GM21825 (cell line): ENCODE measurements around the gene MYBPHL.

Source experiments
- ATAC-seq: cut with Tn5 transposase; IDR thresholded peaks from one replicate; pipeline ENCODE4 v1.9.1; 2021; ENCODE audit warnings: mild to moderate bottlenecking, moderate library complexity; ENCODE audit not compliant: unreplicated experiment

Gene MYBPHL

GRCh38 chr1:109253803-109254620 lies 52.8 kb downstream of the MYBPHL start:
- ATAC-seq: no peak

DNA sequence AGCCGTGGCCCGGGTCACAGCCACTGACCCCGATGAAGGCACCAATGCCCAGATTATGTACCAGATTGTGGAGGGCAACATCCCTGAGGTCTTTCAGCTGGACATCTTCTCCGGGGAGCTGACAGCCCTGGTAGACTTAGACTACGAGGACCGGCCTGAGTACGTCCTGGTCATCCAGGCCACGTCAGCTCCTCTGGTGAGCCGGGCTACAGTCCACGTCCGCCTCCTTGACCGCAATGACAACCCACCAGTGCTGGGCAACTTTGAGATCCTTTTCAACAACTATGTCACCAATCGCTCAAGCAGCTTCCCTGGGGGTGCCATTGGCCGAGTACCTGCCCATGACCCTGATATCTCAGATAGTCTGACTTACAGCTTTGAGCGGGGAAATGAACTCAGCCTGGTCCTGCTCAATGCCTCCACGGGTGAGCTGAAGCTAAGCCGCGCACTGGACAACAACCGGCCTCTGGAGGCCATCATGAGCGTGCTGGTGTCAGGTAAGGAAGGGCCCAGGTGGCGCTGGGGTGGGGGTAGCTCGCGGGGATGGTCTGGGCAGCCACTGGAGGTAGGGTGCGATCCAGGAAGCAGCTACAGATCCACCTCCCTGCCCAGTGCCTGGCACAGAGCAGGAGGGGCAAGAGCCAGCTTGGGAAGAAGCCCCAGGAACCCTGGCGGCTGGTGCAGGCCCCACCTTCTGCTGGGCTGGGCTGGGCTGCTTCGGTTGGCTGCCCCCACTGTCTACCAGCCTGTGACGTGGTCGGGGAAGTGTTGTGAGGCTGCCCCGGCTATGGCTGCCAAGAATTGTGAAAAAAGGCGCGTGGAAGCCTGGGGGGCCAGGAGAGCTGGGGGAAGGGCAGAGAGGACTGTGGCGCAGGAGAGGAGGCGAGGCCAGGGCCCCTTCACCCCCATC lies 53.7 kb downstream of the MYBPHL start:
- no peak for ATAC-seq

DNA sequence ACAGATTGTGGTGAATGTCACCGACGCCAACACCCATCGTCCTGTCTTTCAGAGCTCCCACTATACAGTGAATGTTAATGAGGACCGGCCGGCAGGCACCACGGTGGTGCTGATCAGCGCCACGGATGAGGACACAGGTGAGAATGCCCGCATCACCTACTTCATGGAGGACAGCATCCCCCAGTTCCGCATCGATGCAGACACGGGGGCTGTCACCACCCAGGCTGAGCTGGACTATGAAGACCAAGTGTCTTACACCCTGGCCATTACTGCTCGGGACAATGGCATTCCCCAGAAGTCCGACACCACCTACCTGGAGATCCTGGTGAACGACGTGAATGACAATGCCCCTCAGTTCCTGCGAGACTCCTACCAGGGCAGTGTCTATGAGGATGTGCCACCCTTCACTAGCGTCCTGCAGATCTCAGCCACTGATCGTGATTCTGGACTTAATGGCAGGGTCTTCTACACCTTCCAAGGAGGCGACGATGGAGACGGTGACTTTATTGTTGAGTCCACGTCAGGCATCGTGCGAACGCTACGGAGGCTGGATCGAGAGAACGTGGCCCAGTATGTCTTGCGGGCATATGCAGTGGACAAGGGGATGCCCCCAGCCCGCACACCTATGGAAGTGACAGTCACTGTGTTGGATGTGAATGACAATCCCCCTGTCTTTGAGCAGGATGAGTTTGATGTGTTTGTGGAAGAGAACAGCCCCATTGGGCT lies 54.5 kb downstream of the MYBPHL start:
- ATAC-seq: no peak

DNA sequence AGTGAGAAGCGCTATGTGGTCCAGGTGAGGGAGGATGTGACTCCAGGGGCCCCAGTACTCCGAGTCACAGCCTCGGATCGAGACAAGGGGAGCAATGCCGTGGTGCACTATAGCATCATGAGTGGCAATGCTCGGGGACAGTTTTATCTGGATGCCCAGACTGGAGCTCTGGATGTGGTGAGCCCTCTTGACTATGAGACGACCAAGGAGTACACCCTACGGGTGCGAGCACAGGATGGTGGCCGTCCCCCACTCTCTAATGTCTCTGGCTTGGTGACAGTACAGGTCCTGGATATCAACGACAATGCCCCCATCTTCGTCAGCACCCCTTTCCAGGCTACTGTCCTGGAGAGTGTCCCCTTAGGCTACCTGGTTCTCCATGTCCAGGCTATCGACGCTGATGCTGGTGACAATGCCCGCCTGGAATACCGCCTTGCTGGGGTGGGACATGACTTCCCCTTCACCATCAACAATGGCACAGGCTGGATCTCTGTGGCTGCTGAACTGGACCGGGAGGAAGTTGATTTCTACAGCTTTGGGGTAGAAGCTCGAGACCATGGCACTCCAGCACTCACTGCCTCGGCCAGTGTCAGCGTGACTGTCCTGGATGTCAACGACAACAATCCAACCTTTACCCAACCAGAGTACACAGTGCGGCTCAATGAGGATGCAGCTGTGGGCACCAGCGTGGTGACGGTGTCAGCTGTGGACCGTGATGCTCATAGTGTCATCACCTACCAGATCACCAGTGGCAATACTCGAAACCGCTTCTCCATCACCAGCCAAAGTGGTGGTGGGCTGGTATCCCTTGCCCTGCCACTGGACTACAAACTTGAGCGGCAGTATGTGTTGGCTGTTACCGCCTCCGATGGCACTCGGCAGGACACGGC lies 55.3 kb downstream of the MYBPHL start:
- no peak for ATAC-seq

DNA sequence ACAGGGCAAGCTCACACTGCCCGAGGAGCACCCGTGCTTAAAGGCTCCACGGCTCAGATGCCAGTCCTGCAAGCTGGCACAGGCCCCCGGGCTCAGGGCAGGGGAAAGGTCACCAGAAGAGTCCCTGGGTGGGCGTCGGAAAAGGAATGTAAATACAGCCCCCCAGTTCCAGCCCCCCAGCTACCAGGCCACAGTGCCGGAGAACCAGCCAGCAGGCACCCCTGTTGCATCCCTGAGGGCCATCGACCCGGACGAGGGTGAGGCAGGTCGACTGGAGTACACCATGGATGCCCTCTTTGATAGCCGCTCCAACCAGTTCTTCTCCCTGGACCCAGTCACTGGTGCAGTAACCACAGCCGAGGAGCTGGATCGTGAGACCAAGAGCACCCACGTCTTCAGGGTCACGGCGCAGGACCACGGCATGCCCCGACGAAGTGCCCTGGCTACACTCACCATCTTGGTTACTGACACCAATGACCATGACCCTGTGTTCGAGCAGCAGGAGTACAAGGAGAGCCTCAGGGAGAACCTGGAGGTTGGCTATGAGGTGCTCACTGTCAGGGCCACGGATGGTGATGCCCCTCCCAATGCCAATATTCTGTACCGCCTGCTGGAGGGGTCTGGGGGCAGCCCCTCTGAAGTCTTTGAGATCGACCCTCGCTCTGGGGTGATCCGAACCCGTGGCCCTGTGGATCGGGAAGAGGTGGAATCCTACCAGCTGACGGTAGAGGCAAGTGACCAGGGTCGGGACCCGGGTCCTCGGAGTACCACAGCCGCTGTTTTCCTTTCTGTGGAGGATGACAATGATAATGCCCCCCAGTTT lies 56.1 kb downstream of the MYBPHL start:
- no peak for ATAC-seq

- peak; percentile 22 for ATAC-seq
Observed at GRCh38 chr1:109249654-109250401, 57.0 kb downstream of the MYBPHL start.

- ATAC-seq: peak; percentile 84
Observed at GRCh38 chr1:109248797-109249629, 57.8 kb downstream of the MYBPHL start, which contains the start of gene CELSR2. TSS of gene CELSR2 (plus strand) at chr1:109249539. CDS start at chr1:109250080, 541 bp downstream.

- no peak for ATAC-seq
Observed at GRCh38 chr1:109248444-109248796, 58.4 kb downstream of the MYBPHL start.

DNA sequence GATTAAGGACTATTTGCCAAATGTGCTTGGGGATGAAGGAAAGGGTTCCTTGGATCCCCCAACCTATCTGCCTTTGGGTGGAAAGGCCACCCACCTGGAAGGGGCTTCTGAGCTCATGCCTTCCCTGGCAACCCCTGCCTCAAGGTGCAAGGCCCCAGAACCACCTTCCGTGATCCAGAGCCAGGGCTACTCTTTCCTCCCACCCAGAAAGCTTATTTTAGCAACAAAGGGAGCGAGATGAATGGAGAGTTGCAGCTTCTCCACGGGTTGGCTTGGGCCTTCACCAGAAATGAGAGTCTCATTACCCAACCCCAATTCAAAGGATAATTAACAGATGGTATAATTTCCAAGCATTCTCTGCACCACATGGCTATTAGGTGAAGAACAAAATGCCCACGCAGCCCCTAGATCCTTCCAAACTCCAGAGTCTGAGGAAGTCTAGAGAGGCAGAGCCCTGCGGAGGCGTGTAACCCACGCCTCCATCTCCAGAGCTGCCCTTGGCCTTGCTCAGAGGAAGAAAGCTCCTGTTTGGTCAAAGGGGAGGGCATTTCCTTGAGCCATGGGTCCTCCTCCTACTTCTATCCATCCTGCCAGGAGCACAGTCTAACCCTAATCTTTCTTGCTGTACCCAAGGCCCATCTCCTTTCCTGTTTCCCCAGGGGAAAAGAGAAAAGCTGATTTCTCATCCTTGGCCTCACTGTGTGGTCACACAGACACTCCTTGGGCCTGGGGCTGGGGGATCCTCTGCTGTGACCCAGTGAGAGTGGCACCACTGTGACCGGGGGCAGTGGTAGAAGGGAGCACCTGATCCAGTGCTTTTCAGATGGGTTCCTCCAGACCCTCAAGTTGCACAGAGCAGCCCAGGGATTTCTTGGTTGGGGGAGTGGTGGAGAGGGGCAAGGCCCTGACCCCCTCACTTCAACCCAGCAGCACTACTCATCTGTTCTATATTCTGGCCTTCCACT lies 59.1 kb downstream of the MYBPHL start:
- ATAC-seq: no peak

- ATAC-seq: no peak
Observed at GRCh38 chr1:109246141-109246551, 60.7 kb downstream of the MYBPHL start.

DNA sequence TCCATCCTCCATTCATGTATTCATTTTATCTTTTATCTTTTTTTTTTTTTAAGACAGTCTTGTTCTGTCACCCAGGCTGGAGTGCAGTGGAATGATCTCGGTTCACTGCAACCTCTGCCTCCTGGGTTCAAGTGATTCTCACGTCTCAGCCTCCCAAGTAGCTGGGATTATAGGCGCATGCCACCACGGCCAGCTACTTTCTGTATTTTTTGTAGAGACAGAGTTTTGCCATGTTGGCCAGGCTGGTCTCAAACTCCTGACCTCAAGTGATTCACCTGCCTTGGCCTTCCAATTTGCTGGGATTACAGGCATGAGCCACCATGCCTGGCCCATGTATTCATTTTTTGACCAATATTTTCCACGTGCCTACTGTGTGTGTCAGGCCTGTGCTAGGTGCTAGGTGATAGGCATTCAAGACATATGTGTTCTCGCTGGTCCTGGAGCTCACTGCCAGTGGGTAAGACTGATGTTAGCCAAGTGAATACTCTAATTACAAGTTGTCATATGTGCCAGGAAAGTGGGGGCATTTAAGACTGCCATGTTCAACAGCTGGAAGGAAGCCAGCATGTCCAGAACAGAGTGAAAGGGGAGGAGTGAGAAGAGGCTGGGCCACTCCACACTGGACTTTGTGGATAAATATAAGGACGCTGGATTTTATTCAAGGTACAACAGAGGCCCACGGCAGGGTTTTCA lies 62.8 kb downstream of the MYBPHL start:
- ATAC-seq: no peak

- ATAC-seq: no peak
Observed at GRCh38 chr1:109243221-109243620, 63.6 kb downstream of the MYBPHL start.

GRCh38 chr1:109242387-109242786 lies 64.4 kb downstream of the MYBPHL start:
- ATAC-seq: no peak
